K562 (cell line): ENCODE results near the gene PIGB. TPM values are rescaled to one million over a fixed set of nuclear protein-coding genes. Genes with fewer than 3 reads are reported as not detected.

Experiments
- BRF1 ChIP-seq: IDR thresholded peaks from 3 replicates; pipeline ENCODE4 v1.6.1; 2011; ENCODE audit warnings: borderline replicate concordance, mild to moderate bottlenecking; ENCODE audit not compliant: insufficient read length; ENCODE audit errors: extremely low read depth
- DACH1 ChIP-seq: fragments of 450-650 bp; IDR thresholded peaks from 2 replicates; pipeline ENCODE4 v1.6.1; 2018; ENCODE audit not compliant: partially characterized antibody
- E2F3 ChIP-seq: fragments of 250-450 bp; sonication (Bioruptor Pico); IDR thresholded peaks from 2 replicates; pipeline ENCODE4 v1.4.0; 2020; ENCODE audit warnings: mild to moderate bottlenecking
- EGR1 ChIP-seq: fragments of 450-650 bp; conservative IDR thresholded peaks from 2 replicates; pipeline ENCODE4 v1.6.1; 2017; ENCODE audit warnings: mild to moderate bottlenecking
- FOXK2 ChIP-seq, 2 experiments: fragments of 450-650 bp; IDR thresholded peaks in 1 of 2; conservative IDR thresholded peaks in 1 of 2; 2 replicates each; pipeline ENCODE4 v1.6.1; 2016; ENCODE audit warnings: low read depth in 2 of 2, mild to moderate bottlenecking in 1 of 2
- HCFC1 ChIP-seq: IDR thresholded peaks from 2 replicates; pipeline ENCODE4 v1.6.1; 2012; ENCODE audit warnings: low read depth, low read length, improper control_type of control experiment
- HEY1 ChIP-seq: fragments of 250-450 bp; sonication (Bioruptor Pico); IDR thresholded peaks from 2 replicates; pipeline ENCODE4 v1.5.0; 2020; ENCODE audit warnings: mild to moderate bottlenecking, moderate library complexity, borderline replicate concordance
- SAFB2 ChIP-seq: fragments of 200-400 bp; formaldehyde crosslinking; IDR thresholded peaks from 2 replicates; pipeline ENCODE4 v1.6.1; 2018; ENCODE audit warnings: borderline replicate concordance, low read length, low read depth, moderate library complexity; ENCODE audit not compliant: severe bottlenecking
- SRSF7 ChIP-seq: fragments of 200-400 bp; formaldehyde crosslinking; optimal IDR thresholded peaks from 2 replicates; pipeline ENCODE3; 2017; ENCODE audit warnings: mild to moderate bottlenecking, low read depth, low read length
- STAT5B ChIP-seq: fragments of 250-450 bp; sonication (Bioruptor Pico); IDR thresholded peaks from 2 replicates; pipeline ENCODE4 v1.8.0; 2021; ENCODE audit warnings: mild to moderate bottlenecking, inconsistent platforms
- ZBED1 ChIP-seq: IDR thresholded peaks from 2 replicates; pipeline ENCODE4 v1.6.1; 2014
- ZNF282 ChIP-seq: sonication (generic); formaldehyde crosslinking; IDR thresholded peaks from 2 replicates; pipeline ENCODE4 v1.8.1; 2023; ENCODE audit warnings: missing genetic modification reagents
- polyA plus RNA-seq, 8 experiments: library from polyadenylated mRNA; depleted of rRNA in 4 of 8; stranded (reverse) in 5 of 8; unstranded in 3 of 8; fragments of >200 nt; fragmentation: Nextera tagmentation in 2 of 8; fragmentation: Illumina TruSeq in 1 of 8; extraction: Ambion mirVana in 2 of 8; extraction: Trizol in 1 of 8; gene quantifications; 2 replicates each; pipeline versions ENCODE4 v1.2.1 to v1.2.3, GENCODE V29; 2011 to 2014; ENCODE audit warnings: inconsistent platforms in 1 of 8, missing spikeins in 1 of 8
- total RNA-seq, 7 experiments: library from RNA; depleted of rRNA in 6 of 7; stranded (reverse); fragments of >200 nt in 6 of 7; fragmentation: Illumina TruSeq in 2 of 7; extraction: Trizol in 2 of 7; gene quantifications; 2 replicates each; pipeline versions ENCODE4 v1.2.1 to v1.2.3, GENCODE V29; 2011 to 2021; ENCODE audit warnings: low replicate concordance in 1 of 7
- TF ChIP-seq, protein P1 (sequence below): sonication (generic); formaldehyde crosslinking; IDR thresholded peaks from 2 replicates; pipeline ENCODE4 v1.9.0; 2022; ENCODE audit warnings: mild to moderate bottlenecking, missing genetic modification reagents
- TF ChIP-seq, protein P2 (sequence below), 2 experiments: fragments of 200-800 bp in 1 of 2; sonication (Bioruptor generic) in 1 of 2; sonication (generic) in 1 of 2; formaldehyde crosslinking in 1 of 2; IDR thresholded peaks in 1 of 2; conservative IDR thresholded peaks in 1 of 2; 2 replicates each; pipeline versions ENCODE4 v1.5.0 to v1.6.1; 2016 to 2020; ENCODE audit warnings: missing compliant biosample characterization in 1 of 2, missing genetic modification characterization in 1 of 2, missing genetic modification reagents in 1 of 2
- TF ChIP-seq, protein P3 (sequence below), 2 experiments: fragments of 450-650 bp; formaldehyde crosslinking in 1 of 2; IDR thresholded peaks; 2 replicates each; pipeline versions ENCODE4 v1.4.0 to v1.6.1; 2014 to 2020; ENCODE audit warnings: mild to moderate bottlenecking in 2 of 2, borderline replicate concordance in 1 of 2, low read depth in 1 of 2

Gene PIGB
- total and polyA plus RNA-seq, 9 of the 15 experiments (the other 6 are each of a cell fraction or from before 2014, with no cell fraction given), result 9.9 to 32.3 (median 18.2) TPM

DNA sequence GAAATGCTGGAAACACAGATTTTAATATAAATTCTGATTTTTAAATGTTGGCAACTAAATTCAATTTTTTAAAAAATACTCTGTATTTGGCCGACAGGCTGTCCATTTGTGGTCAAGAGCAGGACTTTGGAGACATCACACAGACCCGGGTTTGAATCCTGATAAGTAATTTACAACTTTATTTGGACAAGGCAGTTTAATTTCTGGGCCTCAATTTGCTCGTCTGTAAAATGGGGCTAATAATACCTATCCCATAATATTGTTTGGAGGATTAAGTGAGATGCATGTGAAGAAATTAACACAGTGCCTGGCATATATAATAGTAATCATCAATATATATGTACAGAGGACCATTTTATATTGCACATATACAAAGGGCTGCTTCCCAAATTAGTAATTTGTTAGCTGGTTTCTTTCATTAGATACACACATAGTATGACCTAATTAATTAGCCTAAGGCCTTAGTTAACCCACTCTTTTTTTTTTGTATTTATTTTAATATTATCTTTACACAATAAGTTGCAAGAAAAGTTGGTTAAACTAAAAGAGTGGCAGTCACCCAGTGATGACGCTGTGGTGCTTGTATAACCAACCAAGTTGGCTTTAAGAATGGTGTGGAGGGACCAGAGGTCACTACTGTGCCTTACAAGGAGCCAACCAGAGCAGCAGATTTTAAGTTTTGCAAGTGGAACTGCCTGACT is 665 bp downstream of the PIGB start (continued):
- TF ChIP-seq STAT5B (CRISPR knock-in tag) (no peak), SRSF7 (no peak), HCFC1 (no peak), SAFB2 (no peak), FOXK2 (conservative IDR thresholded peaks at IDR 0.05 in 1 of 2, IDR thresholded peaks at IDR 0.05 in 1 of 2; ENCODE audit: low read depth in 2 of 2) (no peak), HEY1 (no peak), EGR1 (no peak), BRF1 (no peak), DACH1 (no peak), ZBED1 (no peak), E2F3 (CRISPR knock-in tag) (no peak), ZNF282 (CRISPR knock-in tag) (no peak)
- TF ChIP-seq, protein P1, sequence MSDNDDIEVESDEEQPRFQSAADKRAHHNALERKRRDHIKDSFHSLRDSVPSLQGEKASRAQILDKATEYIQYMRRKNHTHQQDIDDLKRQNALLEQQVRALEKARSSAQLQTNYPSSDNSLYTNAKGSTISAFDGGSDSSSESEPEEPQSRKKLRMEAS (CRISPR knock-in tag), result no peak
- TF ChIP-seq, protein P2, sequence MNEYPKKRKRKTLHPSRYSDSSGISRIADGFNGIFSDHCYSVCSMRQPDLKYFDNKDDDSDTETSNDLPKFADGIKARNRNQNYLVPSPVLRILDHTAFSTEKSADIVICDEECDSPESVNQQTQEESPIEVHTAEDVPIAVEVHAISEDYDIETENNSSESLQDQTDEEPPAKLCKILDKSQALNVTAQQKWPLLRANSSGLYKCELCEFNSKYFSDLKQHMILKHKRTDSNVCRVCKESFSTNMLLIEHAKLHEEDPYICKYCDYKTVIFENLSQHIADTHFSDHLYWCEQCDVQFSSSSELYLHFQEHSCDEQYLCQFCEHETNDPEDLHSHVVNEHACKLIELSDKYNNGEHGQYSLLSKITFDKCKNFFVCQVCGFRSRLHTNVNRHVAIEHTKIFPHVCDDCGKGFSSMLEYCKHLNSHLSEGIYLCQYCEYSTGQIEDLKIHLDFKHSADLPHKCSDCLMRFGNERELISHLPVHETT (CRISPR knock-in tag; conservative IDR thresholded peaks at IDR 0.05 in 1 of 2, IDR thresholded peaks at IDR 0.05 in 1 of 2), result no peak
- TF ChIP-seq, protein P3, sequence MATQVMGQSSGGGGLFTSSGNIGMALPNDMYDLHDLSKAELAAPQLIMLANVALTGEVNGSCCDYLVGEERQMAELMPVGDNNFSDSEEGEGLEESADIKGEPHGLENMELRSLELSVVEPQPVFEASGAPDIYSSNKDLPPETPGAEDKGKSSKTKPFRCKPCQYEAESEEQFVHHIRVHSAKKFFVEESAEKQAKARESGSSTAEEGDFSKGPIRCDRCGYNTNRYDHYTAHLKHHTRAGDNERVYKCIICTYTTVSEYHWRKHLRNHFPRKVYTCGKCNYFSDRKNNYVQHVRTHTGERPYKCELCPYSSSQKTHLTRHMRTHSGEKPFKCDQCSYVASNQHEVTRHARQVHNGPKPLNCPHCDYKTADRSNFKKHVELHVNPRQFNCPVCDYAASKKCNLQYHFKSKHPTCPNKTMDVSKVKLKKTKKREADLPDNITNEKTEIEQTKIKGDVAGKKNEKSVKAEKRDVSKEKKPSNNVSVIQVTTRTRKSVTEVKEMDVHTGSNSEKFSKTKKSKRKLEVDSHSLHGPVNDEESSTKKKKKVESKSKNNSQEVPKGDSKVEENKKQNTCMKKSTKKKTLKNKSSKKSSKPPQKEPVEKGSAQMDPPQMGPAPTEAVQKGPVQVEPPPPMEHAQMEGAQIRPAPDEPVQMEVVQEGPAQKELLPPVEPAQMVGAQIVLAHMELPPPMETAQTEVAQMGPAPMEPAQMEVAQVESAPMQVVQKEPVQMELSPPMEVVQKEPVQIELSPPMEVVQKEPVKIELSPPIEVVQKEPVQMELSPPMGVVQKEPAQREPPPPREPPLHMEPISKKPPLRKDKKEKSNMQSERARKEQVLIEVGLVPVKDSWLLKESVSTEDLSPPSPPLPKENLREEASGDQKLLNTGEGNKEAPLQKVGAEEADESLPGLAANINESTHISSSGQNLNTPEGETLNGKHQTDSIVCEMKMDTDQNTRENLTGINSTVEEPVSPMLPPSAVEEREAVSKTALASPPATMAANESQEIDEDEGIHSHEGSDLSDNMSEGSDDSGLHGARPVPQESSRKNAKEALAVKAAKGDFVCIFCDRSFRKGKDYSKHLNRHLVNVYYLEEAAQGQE (IDR thresholded peaks at IDR 0.05; ENCODE audit: borderline replicate concordance), result no peak
- TF ChIP-seq, protein P3 (CRISPR knock-in tag; IDR thresholded peaks at IDR 0.05; ENCODE audit: low read depth), result no peak
